ENCODE results near the gene EXOSC9.
"Not testable (repeated sequence)": the region's sequence is repeated elsewhere in the genome, so short reads cannot be mapped to it uniquely, and the experiment has no call there.

The EXOSC9 gene, protein sequence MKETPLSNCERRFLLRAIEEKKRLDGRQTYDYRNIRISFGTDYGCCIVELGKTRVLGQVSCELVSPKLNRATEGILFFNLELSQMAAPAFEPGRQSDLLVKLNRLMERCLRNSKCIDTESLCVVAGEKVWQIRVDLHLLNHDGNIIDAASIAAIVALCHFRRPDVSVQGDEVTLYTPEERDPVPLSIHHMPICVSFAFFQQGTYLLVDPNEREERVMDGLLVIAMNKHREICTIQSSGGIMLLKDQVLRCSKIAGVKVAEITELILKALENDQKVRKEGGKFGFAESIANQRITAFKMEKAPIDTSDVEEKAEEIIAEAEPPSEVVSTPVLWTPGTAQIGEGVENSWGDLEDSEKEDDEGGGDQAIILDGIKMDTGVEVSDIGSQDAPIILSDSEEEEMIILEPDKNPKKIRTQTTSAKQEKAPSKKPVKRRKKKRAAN

DNA sequence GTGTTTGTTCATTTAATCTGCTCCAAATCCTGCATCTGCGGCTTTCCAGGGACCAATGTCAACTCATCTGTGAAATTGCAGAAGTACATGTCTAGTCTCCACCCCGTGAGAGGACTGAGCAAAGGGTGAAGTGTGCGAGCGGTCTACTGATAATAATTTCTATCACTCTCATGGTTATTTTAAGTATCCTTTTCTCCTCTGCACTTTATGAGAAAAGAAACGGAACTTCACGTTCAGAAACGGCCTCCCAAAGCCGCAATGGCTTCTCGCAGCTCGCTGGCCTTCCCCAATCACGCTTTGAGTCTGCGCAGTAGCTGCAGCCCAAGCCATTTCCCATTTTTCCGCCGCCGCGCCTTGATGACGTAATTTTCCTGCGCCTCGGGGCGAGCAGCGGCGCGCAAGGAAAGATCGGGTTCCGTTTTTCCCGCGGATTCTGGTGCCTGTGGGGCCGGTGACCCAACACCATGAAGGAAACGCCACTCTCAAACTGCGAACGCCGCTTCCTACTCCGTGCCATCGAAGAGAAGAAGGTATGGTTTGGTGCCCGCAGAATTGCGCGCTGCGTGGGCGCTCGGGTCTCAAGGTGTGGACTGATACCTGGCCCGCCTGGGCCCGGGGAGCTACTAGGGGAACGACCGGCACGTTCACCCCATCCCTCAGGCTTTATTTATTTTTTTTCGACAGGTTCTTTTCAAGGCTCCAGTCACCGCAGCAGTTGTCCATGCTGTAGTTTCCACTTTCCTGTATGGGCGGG is at the start of gene EXOSC9:
Gene EXOSC9, plus strand, starts transcription at position 363 of the 754 bp plus-strand sequence. Its CDS starts 102 bp downstream, at position 465.
- peak; percentile 96 for DNase-seq

DNA sequence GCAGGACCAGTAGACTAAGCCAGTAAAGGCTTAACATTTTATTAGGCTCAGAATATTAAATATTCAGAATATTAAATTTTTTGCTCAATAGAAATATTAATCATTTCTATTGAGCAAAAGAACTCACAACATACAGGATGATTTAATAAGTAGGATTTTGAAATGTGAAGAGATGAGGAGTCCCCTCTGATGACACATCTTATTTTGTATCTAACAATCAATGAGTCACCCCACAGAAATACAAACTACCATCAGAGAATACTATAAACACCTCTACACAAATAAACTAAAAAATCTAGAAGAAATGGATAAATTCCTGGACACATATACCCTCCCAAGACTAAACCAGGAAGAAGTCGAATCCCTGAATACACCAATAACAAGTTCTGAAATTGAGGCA is 49.0 kb upstream of the EXOSC9 start:
- not testable (repeated sequence) for DNase-seq

DNA sequence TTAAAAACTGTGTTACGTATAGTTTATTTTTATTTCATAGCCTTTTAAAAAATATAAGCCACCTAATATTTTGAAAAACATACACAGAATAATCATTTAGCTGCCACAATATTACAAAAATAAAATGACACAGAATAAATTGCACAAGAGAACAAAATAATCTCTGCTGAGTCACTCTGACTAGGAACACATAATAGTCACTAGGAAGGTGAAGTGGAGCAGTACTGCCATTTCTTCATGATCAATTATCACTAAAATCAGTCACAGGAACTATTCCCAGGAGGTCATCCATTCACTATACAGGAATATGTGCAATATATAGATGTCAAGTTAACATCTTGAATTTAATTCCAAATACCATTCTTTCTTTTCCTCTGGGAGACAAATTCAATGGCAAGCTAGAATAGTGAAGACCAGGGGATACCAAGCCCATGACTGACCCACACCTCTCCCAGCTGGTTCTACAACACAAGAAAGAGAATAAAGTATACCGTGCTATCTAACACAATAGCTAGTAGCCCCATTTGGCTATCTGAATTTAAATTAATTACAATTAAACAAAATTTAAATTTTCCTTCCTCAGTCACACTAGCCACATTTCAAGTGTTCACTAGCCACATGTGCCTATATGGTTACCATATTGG is 42.1 kb upstream of the EXOSC9 start:
- DNase-seq = no peak

DNA sequence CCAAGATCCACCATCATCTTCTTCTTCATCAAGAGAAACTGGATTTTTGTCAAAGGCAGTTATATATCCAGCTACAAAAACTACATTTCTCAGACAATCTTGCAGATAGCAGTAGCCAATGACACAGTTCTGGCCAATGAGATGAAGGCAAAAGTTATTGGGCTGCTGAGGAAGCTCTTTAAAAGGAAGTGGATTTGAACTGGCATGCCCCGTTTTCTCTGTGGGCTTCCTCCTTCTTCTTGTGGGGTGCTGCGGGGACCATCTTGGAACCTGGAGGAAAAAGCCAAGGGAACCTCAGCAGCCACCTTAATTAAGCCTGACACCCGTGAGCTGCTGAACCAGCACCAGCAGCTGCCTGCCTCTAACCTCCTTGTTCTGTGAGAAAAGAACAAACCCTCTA is 40.9 kb upstream of the EXOSC9 start:
- no peak for DNase-seq

DNA sequence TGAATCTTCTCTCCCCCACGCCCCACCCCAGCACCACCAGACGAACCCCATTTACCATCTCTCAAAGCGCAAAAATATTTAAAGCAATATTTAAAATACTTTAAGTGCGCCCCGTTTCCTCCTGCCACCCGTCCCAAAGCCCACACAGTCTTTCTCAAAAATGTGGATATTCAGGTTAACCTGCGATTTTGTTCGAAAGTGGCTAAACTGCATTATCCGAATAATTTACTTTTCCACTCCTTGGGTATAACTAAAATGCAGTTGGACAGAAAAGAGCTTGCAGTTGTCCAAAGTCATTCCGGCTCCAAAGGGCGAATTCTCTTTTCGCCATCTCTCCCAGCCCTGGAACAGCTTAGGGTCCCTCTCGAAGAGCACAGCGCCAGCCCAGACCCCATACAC is 36.8 kb upstream of the EXOSC9 start:
- no peak for DNase-seq

DNA sequence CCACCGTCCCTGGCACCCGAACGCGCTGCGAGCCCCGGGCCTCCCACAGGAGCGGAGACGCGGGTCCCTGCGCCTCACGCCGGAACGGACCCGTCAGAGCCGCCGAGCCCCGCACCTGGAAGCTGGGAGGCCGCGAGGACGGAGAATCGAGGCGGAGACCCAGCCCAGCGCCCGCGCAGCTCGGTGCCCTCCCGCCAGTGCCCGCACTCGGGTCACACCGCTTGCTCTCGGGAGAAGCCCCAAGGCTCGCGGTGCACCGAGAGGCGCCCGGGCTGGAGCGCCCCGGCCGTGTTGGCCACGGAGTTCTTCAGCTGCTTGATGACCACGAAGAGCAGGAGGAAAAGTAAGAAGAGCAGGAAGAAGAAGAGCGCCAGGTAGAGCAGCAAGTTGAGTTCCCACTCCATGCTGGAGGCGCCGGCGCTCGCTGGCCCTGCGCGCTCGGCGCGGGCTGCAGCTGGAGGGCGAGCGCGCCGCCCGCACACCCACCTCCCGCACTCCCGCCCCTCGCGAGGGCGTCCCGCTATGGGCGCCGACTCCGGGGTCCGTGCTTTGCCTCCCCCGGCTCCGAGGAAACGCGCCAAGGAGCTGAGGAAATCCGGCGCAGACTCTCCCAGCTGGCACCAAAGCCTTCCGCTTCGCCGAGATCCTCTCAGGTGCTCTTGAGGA is 36.3 kb upstream of the EXOSC9 start, which contains the start of gene SMIM43:
Gene SMIM43, minus strand, starts transcription at position 463 of the 666 bp plus-strand sequence. Its CDS starts 59 bp downstream, at position 404.
- peak; percentile 35 for DNase-seq

DNA sequence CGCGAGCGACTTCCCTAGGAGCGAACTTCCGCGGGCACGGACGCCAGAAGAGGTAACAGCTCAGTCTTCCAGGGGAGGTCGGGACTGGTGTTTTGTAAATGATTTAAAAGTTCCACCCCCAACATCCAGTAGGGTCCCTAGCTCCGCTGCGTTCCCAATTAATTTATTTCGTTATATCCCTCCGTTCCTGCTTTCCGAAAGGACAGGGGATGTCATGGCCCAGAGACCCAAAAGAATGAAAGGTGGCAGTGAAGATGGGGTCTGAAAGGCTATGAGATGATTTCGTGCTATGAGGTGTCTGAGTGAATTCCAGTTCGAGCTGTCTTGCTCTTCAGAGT is 35.8 kb upstream of the EXOSC9 start:
- no peak for DNase-seq

DNA sequence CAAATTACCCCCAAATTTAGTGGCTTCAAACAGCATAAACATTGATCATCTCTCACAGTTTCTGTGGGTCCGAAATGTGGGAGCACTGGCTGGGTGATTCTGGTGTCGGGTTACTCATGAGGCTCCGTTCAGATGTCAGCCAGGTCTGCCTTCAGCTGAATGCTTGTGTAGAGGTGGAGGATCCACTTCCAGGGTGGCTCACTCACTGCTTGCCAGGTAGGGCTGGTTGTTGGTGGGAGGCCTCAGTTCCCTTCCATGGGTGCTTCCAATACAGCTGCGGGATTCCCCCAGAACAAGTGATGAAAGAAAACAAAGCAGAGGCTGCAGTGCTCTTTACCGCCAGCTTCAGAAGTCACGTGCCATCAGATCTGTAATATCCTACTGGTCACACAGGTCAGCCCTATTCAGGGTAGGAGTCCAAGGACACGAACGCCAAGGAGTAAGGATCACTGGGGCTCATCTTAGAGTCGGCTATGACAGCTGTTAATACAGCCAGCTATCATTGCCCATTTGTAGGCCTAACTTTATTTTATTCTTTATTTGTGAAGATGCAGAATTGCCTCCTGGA is 35.1 kb upstream of the EXOSC9 start:
- no peak for DNase-seq

DNA sequence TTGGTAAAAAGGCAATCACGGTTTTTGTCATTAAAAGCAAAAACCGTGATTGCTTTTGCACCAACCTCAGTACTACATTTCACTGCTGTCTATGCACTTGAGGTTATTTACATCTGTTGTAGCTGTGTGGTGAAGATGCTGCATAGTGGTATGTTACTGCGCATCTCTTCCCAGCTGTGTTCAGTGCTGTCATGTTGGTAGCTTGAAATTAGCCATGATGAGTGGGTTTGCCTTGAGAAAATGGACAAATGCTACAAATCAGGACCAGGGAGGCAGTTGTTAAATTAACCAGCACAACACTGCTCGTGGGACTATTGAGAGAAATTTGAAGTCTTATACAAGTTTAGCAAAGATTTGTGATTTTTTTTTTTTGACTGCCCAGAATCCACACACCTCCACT is 34.0 kb upstream of the EXOSC9 start:
- no peak for DNase-seq

DNA sequence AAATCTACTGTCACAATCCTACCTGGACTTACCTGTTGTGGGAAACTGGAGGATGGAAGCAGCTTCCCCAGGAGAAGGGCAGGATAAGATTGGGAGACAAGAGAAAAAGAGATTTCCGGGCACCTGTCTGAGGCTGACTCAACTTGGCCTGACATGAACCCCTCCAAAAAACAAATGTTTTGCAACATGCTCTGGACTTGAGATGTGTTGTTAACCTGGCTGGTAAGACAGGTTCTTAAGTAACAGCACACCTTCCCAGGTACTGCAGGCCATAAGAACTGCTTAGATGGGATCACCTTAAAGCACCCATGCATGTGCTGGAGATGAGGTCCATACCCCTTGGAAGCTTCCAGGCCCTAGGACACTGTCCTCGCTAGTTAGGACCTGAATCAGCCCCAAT is 31.8 kb upstream of the EXOSC9 start:
- no peak for DNase-seq

DNA sequence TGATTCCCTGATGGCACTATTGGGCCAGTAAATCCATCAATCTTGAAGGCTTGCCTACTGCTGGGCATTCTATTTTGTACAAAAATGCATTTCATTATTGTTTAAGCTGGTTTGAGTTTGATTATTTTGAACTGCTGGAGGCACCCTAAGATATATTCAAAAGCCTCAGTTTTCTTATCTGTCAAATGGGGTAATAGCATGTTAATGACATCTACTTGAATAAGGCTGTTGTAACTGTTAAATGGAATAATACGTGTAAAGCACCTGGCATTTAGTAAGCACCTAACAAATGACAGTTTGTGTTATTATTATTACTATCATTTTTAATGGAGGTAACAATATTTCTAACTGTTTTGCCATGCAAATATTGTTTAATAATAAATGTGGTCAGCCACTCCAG is 29.3 kb upstream of the EXOSC9 start:
- DNase-seq = no peak

DNA sequence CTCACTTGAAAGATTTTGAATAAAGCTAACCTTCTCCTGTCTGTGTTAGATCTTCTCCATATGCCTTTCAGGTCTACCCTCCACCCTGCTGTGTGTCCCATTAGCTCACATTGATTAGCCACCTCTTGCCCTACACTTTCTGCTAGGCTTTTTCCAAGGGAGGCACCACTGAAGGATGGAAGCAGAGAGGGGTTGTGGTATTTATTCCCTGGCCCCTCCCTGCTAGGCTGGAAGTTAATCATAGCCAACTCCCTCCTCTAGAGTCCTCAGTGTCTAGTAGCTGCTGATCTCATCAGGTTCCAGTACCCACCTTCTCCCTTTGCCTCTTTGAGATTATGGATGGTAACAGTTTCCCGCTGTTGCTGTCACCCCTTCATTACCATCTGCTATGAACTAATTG is 27.2 kb upstream of the EXOSC9 start:
- no peak for DNase-seq

DNA sequence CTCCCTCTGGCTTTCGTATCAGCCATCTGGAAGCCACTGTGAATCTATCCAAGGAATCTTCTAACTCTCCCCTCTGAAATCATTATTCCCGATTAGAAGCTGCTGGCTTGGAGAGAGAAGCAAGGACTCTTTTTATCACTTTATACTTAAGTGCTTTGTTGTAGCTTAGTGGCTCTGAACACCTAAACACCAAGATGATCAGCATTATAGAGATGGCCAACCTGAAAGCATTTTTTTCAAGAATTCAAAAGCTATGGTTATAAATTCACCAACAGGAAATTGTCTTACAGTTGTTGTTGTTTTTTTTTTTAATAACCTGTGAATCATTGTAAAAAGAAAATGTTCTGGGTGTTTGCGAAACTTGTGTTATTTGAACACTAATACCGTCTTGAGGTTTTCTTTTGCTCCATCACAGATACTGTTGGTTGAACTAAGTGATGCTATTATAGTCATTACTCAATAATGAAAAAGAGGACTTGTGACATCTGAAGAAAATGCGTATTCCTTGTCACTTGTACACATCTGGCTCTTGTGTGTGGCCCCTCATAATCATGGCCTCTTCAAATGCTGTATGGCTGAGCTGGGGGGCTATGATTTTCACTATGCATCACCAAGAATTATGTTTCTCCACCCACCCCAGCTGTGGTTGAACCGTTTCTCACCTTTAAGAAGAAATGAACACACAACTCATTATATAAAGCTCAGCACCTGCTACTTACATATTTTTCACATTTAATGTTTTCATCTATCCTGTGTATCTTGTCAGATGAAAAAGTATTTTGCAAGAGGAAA is 24.3 kb upstream of the EXOSC9 start:
- DNase-seq = no peak

DNA sequence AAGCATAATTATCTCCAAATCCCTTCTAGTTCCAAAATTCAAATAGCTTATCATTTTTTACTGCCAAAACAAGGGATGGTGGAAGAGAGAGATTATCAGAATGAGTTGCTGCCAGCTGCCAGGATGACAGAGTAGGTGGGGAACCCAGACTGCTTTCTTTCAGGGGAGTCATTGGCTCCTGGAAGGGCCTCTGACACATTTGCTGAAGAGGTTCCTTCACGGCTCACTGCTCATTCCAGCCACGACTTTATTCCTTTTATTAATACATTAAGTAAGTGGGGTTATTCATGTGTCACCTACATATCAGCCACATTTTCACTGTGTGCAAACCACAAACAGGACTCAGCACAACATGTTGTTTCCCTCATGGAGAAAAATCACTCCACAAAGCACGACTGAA is 23.5 kb upstream of the EXOSC9 start:
- DNase-seq = no peak

DNA sequence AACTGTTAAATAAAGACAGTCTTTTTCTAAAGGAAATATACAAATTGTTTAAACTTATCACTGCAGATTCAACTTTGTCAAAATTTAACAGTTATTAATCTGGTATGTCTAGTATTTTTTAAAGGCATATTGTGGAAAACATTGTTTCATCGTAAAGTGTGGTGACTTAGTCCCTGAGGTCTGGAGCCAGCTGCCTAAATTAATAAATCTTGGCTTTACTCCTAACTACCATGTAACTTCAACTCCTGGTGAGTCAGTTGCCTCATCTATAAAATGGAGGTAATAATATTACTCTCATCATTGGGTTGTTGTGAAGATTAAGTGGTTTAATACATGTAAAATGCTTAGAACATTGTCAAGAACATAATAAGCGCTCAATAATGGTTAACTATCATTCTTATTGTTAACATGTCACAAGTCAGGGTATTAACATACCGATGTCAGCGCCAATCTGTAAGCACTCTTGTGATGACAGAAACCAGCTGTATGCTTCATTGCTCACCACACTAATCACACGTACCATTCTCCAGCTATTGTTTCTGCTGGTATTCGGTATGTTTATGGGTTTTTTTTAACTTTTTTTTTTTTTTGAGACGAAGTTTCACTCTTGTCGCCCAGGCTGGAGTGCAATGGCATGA is 22.0 kb upstream of the EXOSC9 start:
- DNase-seq = no peak

DNA sequence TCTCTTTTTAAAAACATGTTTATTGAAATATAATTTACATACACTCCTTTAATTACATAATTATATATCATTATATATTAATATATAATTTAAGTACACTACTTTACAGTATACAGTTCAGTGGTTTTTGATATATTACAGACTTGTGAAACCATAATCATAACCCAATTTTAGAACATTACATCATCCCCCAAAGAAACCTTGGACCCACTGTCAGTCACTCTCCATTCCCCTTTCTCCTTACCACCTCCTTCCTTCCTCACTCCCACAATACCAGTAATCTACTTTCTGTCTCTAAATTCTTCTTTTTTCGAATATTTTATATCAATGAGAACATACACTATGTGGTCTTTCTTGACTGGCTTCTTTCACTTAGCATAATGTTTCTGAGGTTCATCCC is 17.9 kb upstream of the EXOSC9 start:
- no peak for DNase-seq

DNA sequence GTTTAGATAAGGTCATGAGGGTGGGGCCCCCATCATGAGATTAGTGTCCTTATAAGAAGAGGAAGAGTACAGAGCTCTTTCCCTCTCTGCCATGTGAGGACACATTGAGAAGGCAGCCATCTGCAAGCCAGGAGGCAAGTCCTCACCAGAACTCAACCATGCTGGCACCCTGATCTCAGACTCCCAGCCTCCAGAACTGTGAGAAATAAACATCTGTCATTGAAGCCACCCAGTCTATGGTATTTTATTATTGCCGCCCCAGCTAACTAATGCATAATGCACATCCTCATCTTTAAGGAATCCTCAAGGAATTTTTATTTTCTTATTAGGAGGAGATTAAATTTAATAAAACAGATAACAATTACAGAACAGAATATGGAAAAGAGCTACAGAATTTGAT is 16.7 kb upstream of the EXOSC9 start:
- DNase-seq = no peak

DNA sequence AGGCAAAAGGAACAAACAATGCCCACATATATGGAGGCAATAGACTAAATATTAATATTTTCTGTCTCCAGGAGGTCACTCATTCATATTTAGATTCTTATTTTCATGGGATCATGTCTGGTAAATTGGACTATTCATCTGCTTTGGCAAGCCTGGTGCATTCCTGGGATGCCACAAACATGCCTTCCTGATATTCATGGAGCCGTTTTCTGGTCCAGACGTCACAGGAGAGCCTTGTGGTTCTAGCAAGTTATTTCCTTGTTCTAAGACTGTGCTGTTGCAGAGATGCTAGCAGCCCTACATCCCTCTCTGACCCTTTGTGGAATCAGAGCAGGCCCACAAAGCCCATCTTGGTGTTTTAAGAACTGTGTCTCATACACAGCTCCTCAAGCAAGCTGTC is 16.1 kb upstream of the EXOSC9 start:
- peak; percentile 45 for DNase-seq

DNA sequence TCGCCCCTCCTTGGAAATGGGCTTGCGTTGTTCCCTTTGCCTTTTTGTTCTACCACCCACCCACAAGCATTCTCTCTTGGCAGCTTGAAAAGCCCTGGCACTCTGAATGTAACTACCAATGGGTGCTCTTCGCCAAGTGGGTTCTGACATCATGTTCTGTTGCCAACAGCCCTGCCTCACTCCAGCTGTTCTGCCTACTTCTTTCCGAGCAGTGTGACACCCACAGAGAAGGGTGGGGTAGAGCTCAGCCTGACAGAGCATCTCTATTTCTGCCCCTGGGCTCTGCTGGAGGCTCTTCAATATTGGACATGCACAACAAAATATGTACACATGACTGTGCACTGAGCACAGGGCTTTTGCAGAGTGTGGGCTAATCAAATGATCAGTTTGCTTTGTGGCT is 15.6 kb upstream of the EXOSC9 start:
- DNase-seq = peak; percentile 53

DNA sequence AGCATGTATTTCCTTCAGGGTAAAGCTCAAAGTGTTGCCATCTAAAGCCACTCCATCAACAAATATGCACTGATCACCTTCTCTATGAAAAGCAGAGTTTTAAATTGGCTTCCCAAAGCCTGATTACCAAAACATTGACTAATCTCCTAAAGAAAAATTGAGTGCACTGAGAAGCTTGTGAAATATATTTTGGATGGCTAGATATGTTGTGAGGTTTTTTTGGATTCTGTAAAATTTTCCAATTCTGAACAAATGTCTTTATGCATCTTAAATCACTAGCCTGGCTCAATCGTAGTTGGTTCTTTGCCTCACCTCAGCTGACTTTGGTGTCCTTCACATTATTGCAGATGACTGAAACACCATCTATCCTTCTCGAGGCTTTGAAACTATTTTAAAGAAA is 14.9 kb upstream of the EXOSC9 start:
- no peak for DNase-seq

DNA sequence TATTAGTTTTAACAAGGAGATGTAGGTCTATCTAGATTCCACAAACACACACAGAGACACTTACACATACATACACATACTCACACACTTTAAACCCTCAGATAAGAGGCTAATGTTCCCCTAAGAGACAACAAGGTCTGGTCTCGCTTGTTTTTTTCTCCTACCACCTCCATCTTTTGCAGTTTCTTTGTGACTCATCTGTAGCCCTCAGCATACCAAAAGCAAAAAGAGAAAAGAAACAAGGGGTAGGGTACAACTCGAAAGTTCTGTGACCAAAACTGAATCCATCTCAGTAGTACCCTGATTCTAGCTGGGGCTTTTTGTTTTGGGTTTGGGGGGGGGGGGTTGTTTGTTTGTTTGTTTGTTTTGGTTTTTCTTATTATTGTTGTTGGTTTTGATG is 12.2 kb upstream of the EXOSC9 start:
- no peak for DNase-seq

DNA sequence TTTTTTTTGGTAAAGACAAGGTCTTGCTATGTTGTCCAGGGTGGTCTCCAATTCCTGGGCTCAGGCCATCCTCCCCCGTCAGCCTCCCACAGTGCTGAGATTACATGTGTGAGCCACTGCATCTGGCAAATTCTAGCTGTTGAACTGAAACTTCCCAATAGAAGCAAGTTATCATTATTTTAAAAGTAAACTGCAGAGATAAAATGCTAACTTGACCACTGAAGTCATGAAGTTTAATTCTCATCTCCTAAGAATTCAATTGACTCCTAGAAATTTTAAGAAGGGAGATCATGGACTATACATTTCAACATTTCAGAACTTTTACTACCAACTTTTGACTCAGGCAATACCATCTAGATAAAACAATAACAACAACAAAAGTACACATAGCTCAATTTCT is 11.7 kb upstream of the EXOSC9 start:
- DNase-seq = no peak
